HEK293 (cell line): ENCODE data around the gene ATP8A2.

Experiments used
- CTCF ChIA-PET: fragments of 350-600 bp; formaldehyde crosslinking; extraction: SDS; loops from one replicate; lab custom pipeline; 2021; ENCODE audit warnings: antibody characterized with exemption; lab: Yijun Ruan, JAX
- POLR2A ChIA-PET: fragments of 300-600 bp; formaldehyde crosslinking; extraction: SDS; loops from one replicate; lab custom pipeline; 2020; ENCODE audit warnings: antibody characterized with exemption, inconsistent platforms; lab: Yijun Ruan, JAX
- H3K27ac ChIP-seq: fragments of 200-500 bp; sonication (Bioruptor generic); 2 replicates; pipeline ENCODE4 v1.5.1; 2014; ENCODE audit warnings: low read depth, low read length, control low read depth, inconsistent platforms; ENCODE audit errors: extremely low read depth
- H3K36me3 ChIP-seq, 2 experiments: fragments of 200-500 bp in 1 of 2; sonication (Bioruptor generic) in 1 of 2; 1 replicate in 1 of 2; 2 replicates in 1 of 2; pipeline ENCODE4 v1.5.1; 2014 to 2017; ENCODE audit warnings: inconsistent platforms in 2 of 2, low read length in 2 of 2; ENCODE audit not compliant: control insufficient read depth in 2 of 2, insufficient read depth in 1 of 2
- H3K4me1 ChIP-seq: fragments of 200-500 bp; sonication (Bioruptor generic); 2 replicates; pipeline ENCODE4 v1.5.1; 2014; ENCODE audit warnings: mild to moderate bottlenecking, low read length, inconsistent platforms; ENCODE audit not compliant: control insufficient read depth, insufficient read depth
- H3K4me3 ChIP-seq: 2 replicates; pipeline ENCODE4 v1.5.1; 2011; ENCODE audit warnings: low read depth, mild to moderate bottlenecking, control low read depth, low read length, moderate library complexity
- H3K9me3 ChIP-seq: fragments of 200-500 bp; sonication (Bioruptor generic); 2 replicates; pipeline ENCODE4 v1.5.1; 2014; ENCODE audit warnings: low read depth, low read length, inconsistent platforms; ENCODE audit not compliant: control insufficient read depth, insufficient read depth
- HOXC10 ChIP-seq: sonication (generic); formaldehyde crosslinking; IDR thresholded peaks from 2 replicates; pipeline ENCODE4 v1.8.1; 2023; ENCODE audit warnings: mild to moderate bottlenecking, missing genetic modification reagents
- PRDM10 ChIP-seq: fragments of 450-650 bp; formaldehyde crosslinking; IDR thresholded peaks from 2 replicates; pipeline ENCODE4 v1.5.1; 2016; ENCODE audit warnings: missing biosample characterization, missing genetic modification characterization
- SETDB1 ChIP-seq: IDR thresholded peaks from one replicate; pipeline ENCODE4 v1.6.1; 2017; ENCODE audit warnings: mild to moderate bottlenecking, low read length, moderate library complexity, mixed read lengths; ENCODE audit not compliant: insufficient read length
- TSHZ1 ChIP-seq: fragments of 450-650 bp; formaldehyde crosslinking; IDR thresholded peaks from 2 replicates; pipeline ENCODE4 v1.5.1; 2016; ENCODE audit warnings: missing biosample characterization, missing genetic modification characterization, borderline replicate concordance
- ZFHX2 ChIP-seq: fragments of 450-650 bp; formaldehyde crosslinking; conservative IDR thresholded peaks from 2 replicates; pipeline ENCODE4 v1.5.1; 2016; ENCODE audit warnings: missing biosample characterization, missing genetic modification characterization
- ZNF157 ChIP-seq: fragments of 450-650 bp; formaldehyde crosslinking; IDR thresholded peaks from 2 replicates; pipeline ENCODE4 v1.5.1; 2016; ENCODE audit warnings: missing biosample characterization, missing genetic modification characterization
- ZNF169 ChIP-seq: fragments of 450-650 bp; formaldehyde crosslinking; IDR thresholded peaks from 2 replicates; pipeline ENCODE4 v1.5.1; 2016; ENCODE audit warnings: missing biosample characterization, missing genetic modification characterization
- ZNF23 ChIP-seq: fragments of 450-650 bp; formaldehyde crosslinking; IDR thresholded peaks from 2 replicates; pipeline ENCODE4 v1.5.1; 2016; ENCODE audit warnings: missing biosample characterization, missing genetic modification characterization, borderline replicate concordance
- ZNF266 ChIP-seq: fragments of 450-650 bp; formaldehyde crosslinking; IDR thresholded peaks from 2 replicates; pipeline ENCODE4 v1.5.1; 2016; ENCODE audit warnings: missing biosample characterization, missing genetic modification characterization, low read depth
- ZNF324 ChIP-seq: fragments of 450-650 bp; formaldehyde crosslinking; IDR thresholded peaks from 2 replicates; pipeline ENCODE4 v1.5.1; 2016; ENCODE audit warnings: missing biosample characterization, missing genetic modification characterization
- ZNF48 ChIP-seq: fragments of 450-650 bp; formaldehyde crosslinking; IDR thresholded peaks from 2 replicates; pipeline ENCODE4 v1.5.1; 2016; ENCODE audit warnings: missing biosample characterization, missing genetic modification characterization
- ZNF555 ChIP-seq: fragments of 450-650 bp; formaldehyde crosslinking; conservative IDR thresholded peaks from 2 replicates; pipeline ENCODE4 v1.5.1; 2017; ENCODE audit warnings: missing biosample characterization, mild to moderate bottlenecking, missing genetic modification characterization, inconsistent platforms
- ZNF610 ChIP-seq: fragments of 450-650 bp; formaldehyde crosslinking; IDR thresholded peaks from 2 replicates; pipeline ENCODE4 v1.5.1; 2016; ENCODE audit warnings: missing biosample characterization, missing genetic modification characterization, borderline replicate concordance
- ZNF639 ChIP-seq: fragments of 450-650 bp; formaldehyde crosslinking; IDR thresholded peaks from 2 replicates; pipeline ENCODE4 v1.5.1; 2016; ENCODE audit warnings: missing biosample characterization, missing genetic modification characterization
- ZNF670 ChIP-seq: fragments of 450-650 bp; formaldehyde crosslinking; IDR thresholded peaks from 2 replicates; pipeline ENCODE4 v1.5.1; 2016; ENCODE audit warnings: missing biosample characterization, missing genetic modification characterization, low read depth
- ZNF76 ChIP-seq: fragments of 450-650 bp; formaldehyde crosslinking; IDR thresholded peaks from 2 replicates; pipeline ENCODE4; 2016; ENCODE audit warnings: low read depth, missing biosample characterization, missing genetic modification characterization, borderline replicate concordance
- ZNF785 ChIP-seq: fragments of 450-650 bp; formaldehyde crosslinking; IDR thresholded peaks from 2 replicates; pipeline ENCODE4 v1.5.1; 2016; ENCODE audit warnings: missing biosample characterization, missing genetic modification characterization
- ZNF791 ChIP-seq: fragments of 450-650 bp; formaldehyde crosslinking; IDR thresholded peaks from 2 replicates; pipeline ENCODE4 v1.5.1; 2016; ENCODE audit warnings: missing biosample characterization, missing genetic modification characterization
- TF ChIP-seq, protein P1 (sequence below): fragments of 450-650 bp; formaldehyde crosslinking; IDR thresholded peaks from 2 replicates; pipeline ENCODE4 v1.5.1; 2016; ENCODE audit warnings: missing biosample characterization, missing genetic modification characterization

ATP8A2 gene

DNA sequence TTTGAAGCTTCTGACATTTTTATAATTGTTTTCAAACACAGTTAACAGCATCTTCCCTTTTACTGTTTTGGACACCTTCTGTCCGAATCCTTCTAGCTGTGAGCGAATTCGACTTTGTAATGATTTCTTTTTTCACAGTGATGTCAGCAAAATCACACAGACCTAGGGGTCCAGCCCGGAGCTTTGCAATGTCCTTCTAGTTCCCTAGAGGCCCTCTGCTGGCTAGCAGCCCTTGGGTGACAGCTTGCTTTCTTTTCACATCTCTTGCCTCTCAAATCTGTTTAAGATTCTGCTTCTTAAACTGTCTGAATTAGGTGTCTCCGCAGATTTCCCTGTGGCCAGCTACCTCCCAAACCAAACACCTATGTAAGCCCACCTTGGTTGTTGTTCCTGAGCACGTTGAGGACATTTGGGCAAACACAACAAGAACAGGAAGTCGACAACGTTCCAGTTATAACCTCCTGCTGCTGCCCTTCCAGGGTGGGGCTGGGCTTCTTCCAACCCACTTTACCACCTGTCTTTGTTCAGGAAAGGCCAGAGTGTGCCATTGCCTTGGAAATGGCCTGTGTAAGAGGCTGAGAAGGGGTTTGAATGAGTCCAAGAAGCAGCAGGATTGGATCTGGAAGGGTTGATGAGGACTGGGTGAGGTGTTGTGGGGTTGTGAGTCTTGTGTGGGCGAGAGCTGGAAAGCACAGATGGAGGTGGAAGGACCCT is 123.1 kb downstream of the ATP8A2 start (continued):
- TF ChIP-seq ZNF670: no peak
- TF ChIP-seq ZNF324 (tag by site-specific recombination): no peak
- TF ChIP-seq PRDM10 (tag by site-specific recombination): no peak
- TF ChIP-seq, protein P1, sequence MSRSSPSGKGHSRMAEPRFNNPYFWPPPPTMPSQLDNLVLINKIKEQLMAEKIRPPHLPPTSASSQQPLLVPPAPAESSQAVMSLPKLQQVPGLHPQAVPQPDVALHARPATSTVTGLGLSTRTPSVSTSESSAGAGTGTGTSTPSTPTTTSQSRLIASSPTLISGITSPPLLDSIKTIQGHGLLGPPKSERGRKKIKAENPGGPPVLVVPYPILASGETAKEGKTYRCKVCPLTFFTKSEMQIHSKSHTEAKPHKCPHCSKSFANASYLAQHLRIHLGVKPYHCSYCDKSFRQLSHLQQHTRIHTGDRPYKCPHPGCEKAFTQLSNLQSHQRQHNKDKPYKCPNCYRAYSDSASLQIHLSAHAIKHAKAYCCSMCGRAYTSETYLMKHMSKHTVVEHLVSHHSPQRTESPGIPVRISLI: no peak
- TF ChIP-seq ZFHX2: no peak
- no peak for TF ChIP-seq ZNF157

- H3K9me3 ChIP-seq: no peaks in the 10 kb centered on the region
- H3K4me1 ChIP-seq: no peaks in the 10 kb centered on the region
- ChIA-PET POLR2A (no interaction called here), CTCF (no interaction called here)
- H3K4me3 ChIP-seq: no peak overlapping the region
- H3K27ac ChIP-seq: no peak overlapping the region
- TF ChIP-seq ZNF785 (tag by site-specific recombination) (no peak), ZNF610 (tag by site-specific recombination) (no peak), HOXC10 (no peak), SETDB1 (no peak), ZNF555 (tag by site-specific recombination) (no peak), ZNF639 (no peak), ZNF23 (no peak), ZNF169 (tag by site-specific recombination) (no peak), ZNF76 (tag by site-specific recombination) (no peak), ZNF48 (tag by site-specific recombination) (no peak), ZNF266 (tag by site-specific recombination) (no peak), ZNF791 (tag by site-specific recombination) (no peak), TSHZ1 (tag by site-specific recombination) (no peak)
- no peaks in the 10 kb centered on the region for H3K36me3 ChIP-seq
These were observed 129.5 kb downstream of the ATP8A2 start for GRCh38 chr13:25501231-25501630.
